HG03565 (cell line): Measurements from ENCODE around the gene PEX3.

Experiments
- ATAC-seq: cut with Tn5 transposase; IDR thresholded peaks from one replicate; pipeline ENCODE4 v1.9.1; 2021; ENCODE audit warnings: mild to moderate bottlenecking, moderate library complexity; ENCODE audit not compliant: unreplicated experiment

Gene PEX3

GRCh38 chr6:143536866-143537691 is 86.5 kb downstream of the PEX3 start:
- ATAC-seq: peak; percentile 43

GRCh38 chr6:143538374-143538773 is 87.8 kb downstream of the PEX3 start:
- no peak for ATAC-seq

GRCh38 chr6:143539106-143539505 is 88.5 kb downstream of the PEX3 start:
- ATAC-seq: no peak

GRCh38 chr6:143539734-143540133 is 89.1 kb downstream of the PEX3 start:
- no peak for ATAC-seq

- ATAC-seq: no peak
These were observed 89.6 kb downstream of the PEX3 start for GRCh38 chr6:143540192-143540591.
